GM19452 (cell line): ENCODE data around the gene C11orf71.

Experiments
- ATAC-seq: cut with Tn5 transposase; IDR thresholded peaks from one replicate; pipeline ENCODE4 v1.9.1; 2021; ENCODE audit not compliant: unreplicated experiment

Gene C11orf71

DNA sequence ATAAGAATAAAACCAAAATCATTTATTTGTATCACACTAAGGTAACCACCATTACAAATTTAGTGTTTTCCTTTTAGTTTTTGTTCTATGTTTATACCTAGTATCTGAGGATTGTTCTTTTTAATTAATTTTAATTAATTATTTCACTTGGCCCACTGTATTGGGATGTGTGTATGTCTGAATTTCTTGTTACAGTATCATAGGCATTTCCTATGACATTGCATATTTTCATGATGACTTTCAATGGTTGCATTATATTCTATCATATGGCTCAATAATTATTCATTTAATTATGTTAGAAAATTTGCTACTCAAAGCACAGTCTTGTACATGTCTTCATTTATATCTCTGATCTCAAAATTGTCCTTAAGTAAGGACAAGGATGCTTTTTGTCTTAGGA is 41.0 kb downstream of the C11orf71 start:
- no peak for ATAC-seq

DNA sequence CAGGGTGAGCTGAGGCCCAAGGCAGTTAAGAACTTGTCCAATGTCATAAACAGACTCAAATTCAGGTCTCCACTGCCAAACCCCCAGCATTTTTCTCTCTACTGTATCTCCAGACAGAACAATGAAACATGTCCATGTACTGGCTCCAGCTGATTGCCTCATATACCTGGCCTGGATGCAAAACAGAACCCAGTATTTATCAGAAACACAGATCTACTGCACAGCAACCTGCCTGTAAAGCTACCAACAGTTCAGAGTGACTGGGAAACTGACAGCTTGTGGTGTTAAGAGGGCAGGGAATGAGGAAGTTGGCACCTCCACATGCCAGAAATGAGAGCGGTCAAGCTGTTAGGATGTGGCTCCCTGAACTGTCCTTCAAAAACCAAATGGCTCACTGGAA is 41.6 kb downstream of the C11orf71 start:
- ATAC-seq: no peak

DNA sequence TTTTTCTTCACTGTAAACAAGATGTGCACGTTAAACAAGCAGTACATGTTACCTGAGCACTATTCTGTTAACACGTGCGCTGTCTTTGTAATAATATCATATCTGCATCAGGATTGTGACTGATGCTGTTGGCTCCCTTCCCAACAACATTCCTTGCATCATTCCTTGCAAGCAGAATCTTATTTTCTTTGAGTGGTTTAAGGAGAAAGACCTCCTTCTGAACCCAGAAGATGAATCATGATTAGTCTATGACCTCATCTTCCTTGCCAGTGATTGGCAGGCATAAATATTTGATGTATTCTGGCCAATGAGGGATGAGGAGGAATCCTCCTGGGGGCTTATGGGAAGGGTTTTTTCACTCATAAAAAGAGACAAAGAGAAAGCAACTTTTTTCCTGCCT is 46.2 kb downstream of the C11orf71 start:
- no peak for ATAC-seq

DNA sequence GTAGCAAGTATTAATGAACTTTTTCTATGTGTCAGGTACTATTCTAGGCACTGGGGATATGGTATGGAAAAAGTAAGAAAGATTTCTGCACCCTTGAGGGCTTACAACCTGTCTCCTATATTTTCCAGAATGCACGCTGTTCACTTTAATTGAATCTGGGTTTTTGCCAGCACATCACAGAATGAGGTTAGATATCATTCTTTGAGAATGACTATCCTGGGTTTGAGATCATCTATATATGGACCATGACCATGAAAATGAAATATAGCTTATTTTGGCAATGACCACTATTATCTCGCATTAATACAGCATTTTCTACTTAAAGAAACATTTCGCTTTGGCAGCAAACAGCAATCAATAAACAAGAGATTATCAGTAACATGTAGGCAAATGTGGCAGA is 46.9 kb downstream of the C11orf71 start:
- ATAC-seq: no peak

DNA sequence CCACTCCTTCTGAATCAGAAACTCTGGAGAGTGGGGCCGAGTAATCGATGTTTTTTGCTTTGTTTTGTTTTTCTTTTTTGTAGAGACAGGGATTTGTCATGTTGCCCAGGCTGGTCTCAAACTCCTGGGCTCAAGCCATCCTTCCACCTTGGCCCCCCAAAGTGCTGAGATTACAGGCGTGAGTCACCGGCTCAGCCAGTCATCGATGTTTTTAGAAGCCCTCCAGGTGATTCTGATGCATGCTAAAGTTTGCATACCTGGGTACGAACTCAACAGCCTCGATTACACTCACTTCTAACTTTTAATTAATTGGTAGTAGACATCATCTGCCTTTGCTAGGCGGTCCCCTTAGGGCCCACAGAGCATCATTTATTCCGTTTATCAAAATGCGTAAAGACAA is 50.3 kb downstream of the C11orf71 start:
- ATAC-seq: no peak
